HepG2 (cell line): Measurements from ENCODE around the gene PCNX1. TPM values are rescaled to one million over a fixed set of nuclear protein-coding genes. Genes with fewer than 3 reads are reported as not detected.

Source experiments
- ATAC-seq: fragments of 200-7000 bp; cut with Tn5 transposase; 3 replicates; pipeline ENCODE4 v1.9.1; 2020; ENCODE audit warnings: mild to moderate bottlenecking, moderate library complexity
- BruUV-seq: library from RNA; stranded (reverse); fragments of 400-500 nt; replicated peaks from 2 replicates; lab custom pipeline; 2021; lab: Mats Ljungman, UMichigan
- CTCF ChIA-PET: fragments of 300-600 bp; formaldehyde crosslinking; extraction: SDS; loops from one replicate; lab custom pipeline; 2021; ENCODE audit warnings: low total read pairs, inconsistent platforms, low intra/inter-chr PET ratio; lab: Yijun Ruan, JAX
- POLR2A ChIA-PET: fragments of 350-600 bp; sonication (Branson Sonifier 250); formaldehyde crosslinking; loops from one replicate; lab custom pipeline; 2020; ENCODE audit warnings: antibody characterized with exemption, inconsistent platforms; lab: Yijun Ruan, JAX
- DNase-seq: peaks from one replicate; pipeline ENCODE4 v3.0.0-alpha.2; 2015; ENCODE audit warnings: low spot score
- FAIRE-seq: peaks from 3 replicates; lab custom pipeline; 2011; peaks lifted over from hg19 to GRCh38; lab: Jason Lieb, UNC
- H2AFZ ChIP-seq: one replicate; pipeline ENCODE4 v1.6.1; 2011; ENCODE audit warnings: low read length, inconsistent platforms
- H3K27ac ChIP-seq: fragments of 300-600 bp; 3 replicates; pipeline ENCODE4 v1.8.0; 2011; ENCODE audit warnings: mixed run types, mild to moderate bottlenecking, mixed read lengths, low read length, inconsistent platforms; ENCODE audit not compliant: insufficient read depth; ENCODE audit errors: extremely low read length
- H3K27me3 ChIP-seq, 2 experiments: fragments of 200-600 bp in 1 of 2; 2 replicates in 1 of 2; 3 replicates in 1 of 2; pipeline versions ENCODE4 v1.6.0 to v1.8.0; 2011; ENCODE audit warnings: low read length in 2 of 2, mild to moderate bottlenecking in 2 of 2, moderate library complexity in 2 of 2, inconsistent platforms in 1 of 2; ENCODE audit not compliant: insufficient read depth in 2 of 2, control insufficient read depth in 1 of 2
- H3K36me3 ChIP-seq, 2 experiments: fragments of 200-600 bp in 1 of 2; replicated peaks in 1 of 2; 2 replicates in 1 of 2; 3 replicates in 1 of 2; pipeline versions ENCODE4 v1.5.1 to v1.8.0; 2011; ENCODE audit warnings: low read length in 2 of 2, inconsistent platforms in 1 of 2; ENCODE audit not compliant: insufficient read depth in 2 of 2, control insufficient read depth in 1 of 2
- H3K4me1 ChIP-seq: 2 replicates; pipeline ENCODE4 v1.5.1; 2012; ENCODE audit warnings: low read length, inconsistent platforms; ENCODE audit not compliant: insufficient read depth
- H3K4me2 ChIP-seq: 2 replicates; pipeline ENCODE4 v1.6.0; 2011; ENCODE audit warnings: low read depth, low read length, inconsistent platforms
- H3K4me3 ChIP-seq, 3 experiments: fragments of 200-600 bp in 1 of 3; sonication (generic), shearing (Covaris generic) in 1 of 3; replicated peaks in 1 of 3; 2 replicates each; pipeline ENCODE4 v1.5.1; 2011 to 2016; ENCODE audit warnings: low read length in 3 of 3, inconsistent platforms in 2 of 3, low read depth in 2 of 3, mild to moderate bottlenecking in 2 of 3, control low read depth in 1 of 3, mixed read lengths in 1 of 3; ENCODE audit not compliant: insufficient read depth in 1 of 3
- H3K79me2 ChIP-seq: one replicate; pipeline ENCODE4 v1.6.1; 2011; ENCODE audit warnings: low read length, inconsistent platforms; ENCODE audit not compliant: insufficient read depth
- H3K9ac ChIP-seq: 2 replicates; pipeline ENCODE4 v1.6.0; 2011; ENCODE audit warnings: mild to moderate bottlenecking, low read depth, low read length, inconsistent platforms; ENCODE audit not compliant: insufficient read depth
- H3K9me3 ChIP-seq: 2 replicates; pipeline ENCODE4 v1.5.1; 2012; ENCODE audit warnings: mild to moderate bottlenecking, low read length
- H4K20me1 ChIP-seq: 2 replicates; pipeline ENCODE4 v1.6.0; 2011; ENCODE audit warnings: inconsistent platforms, mild to moderate bottlenecking, low read length, moderate library complexity; ENCODE audit not compliant: insufficient read depth
- ARID3A ChIP-seq: IDR thresholded peaks from 2 replicates; pipeline ENCODE4 v1.6.1; 2012; ENCODE audit warnings: low read depth, low read length, improper control_type of control experiment
- CBX1 ChIP-seq: IDR thresholded peaks from one replicate; pipeline ENCODE4 v1.6.1; 2016; ENCODE audit warnings: antibody characterized with exemption, low read depth
- NFE2 ChIP-seq: sonication (generic); formaldehyde crosslinking; IDR thresholded peaks from 2 replicates; pipeline ENCODE4 v1.4.0; 2020; ENCODE audit warnings: missing genetic modification reagents
- NFIB ChIP-seq: sonication (generic); formaldehyde crosslinking; IDR thresholded peaks from 2 replicates; pipeline ENCODE4 v1.9.0; 2021; ENCODE audit warnings: missing genetic modification reagents, mild to moderate bottlenecking, borderline replicate concordance
- POLR2A ChIP-seq, 2 experiments: IDR thresholded peaks; 2 replicates each; pipeline ENCODE4 v1.6.1; 2011; ENCODE audit warnings: low read depth in 2 of 2, low read length in 2 of 2, mild to moderate bottlenecking in 1 of 2, moderate library complexity in 1 of 2; ENCODE audit not compliant: insufficient read depth in 1 of 2
- PRPF4 ChIP-seq: fragments of 200-400 bp; formaldehyde crosslinking; IDR thresholded peaks from 2 replicates; pipeline ENCODE4 v1.6.1; 2016; ENCODE audit warnings: low read length, low read depth; ENCODE audit not compliant: poor library complexity, severe bottlenecking
- SMAD1 ChIP-seq: sonication (generic); formaldehyde crosslinking; IDR thresholded peaks from 2 replicates; pipeline ENCODE4 v1.4.0; 2020; ENCODE audit warnings: missing genetic modification reagents, low read depth, mild to moderate bottlenecking, borderline replicate concordance
- TEAD3 ChIP-seq: optimal IDR thresholded peaks from 2 replicates; pipeline ENCODE3; 2016; ENCODE audit warnings: borderline replicate concordance
- TOE1 ChIP-seq: sonication (generic); formaldehyde crosslinking; IDR thresholded peaks from 2 replicates; pipeline ENCODE4 v1.4.0; 2020; ENCODE audit warnings: mild to moderate bottlenecking, missing genetic modification reagents
- ZNF451 ChIP-seq: sonication (generic); formaldehyde crosslinking; IDR thresholded peaks from 2 replicates; pipeline ENCODE4 v1.5.0; 2020; ENCODE audit warnings: mild to moderate bottlenecking, missing genetic modification reagents
- ZNF660 ChIP-seq: sonication (generic); formaldehyde crosslinking; IDR thresholded peaks from 2 replicates; pipeline ENCODE4 v1.5.1; 2020; ENCODE audit warnings: mild to moderate bottlenecking, low read depth, missing genetic modification reagents, borderline replicate concordance
- ZNF841 ChIP-seq: sonication (generic); formaldehyde crosslinking; IDR thresholded peaks from 2 replicates; pipeline ENCODE4 v1.8.1; 2023; ENCODE audit warnings: missing genetic modification reagents, borderline replicate concordance
- ZUFSP ChIP-seq: sonication (generic); formaldehyde crosslinking; IDR thresholded peaks from 2 replicates; pipeline ENCODE4 v1.9.0; 2021; ENCODE audit warnings: missing genetic modification reagents, mild to moderate bottlenecking, borderline replicate concordance
- WGBS: methylation state at CpG from one replicate; pipeline ENCODE4 v1.1.6; 2017; ENCODE audit warnings: low lambda C conversion rate; 5-methylcytosine and 5-hydroxymethylcytosine counted together
- in situ Hi-C: cut with HindIII; loops from 2 replicates; pipeline ENCODE4 v1.10.0; 2017; ENCODE audit warnings: low pct_unique_long_range_greater_than_20kb; ENCODE audit not compliant: extremely low pct_ligation_motif_present
- intact Hi-C: fragments of 100-400 bp; cut with micrococcal nuclease; formaldehyde crosslinking; loops from one replicate; pipeline ENCODE4 v1.10.0; 2022; ENCODE audit not compliant: unreplicated experiment
- polyA plus RNA-seq, 8 experiments: library from polyadenylated mRNA; depleted of rRNA in 3 of 8; stranded (reverse) in 7 of 8; unstranded in 1 of 8; fragments of >200 nt; fragmentation: Illumina TruSeq in 4 of 8; extraction: Trizol in 4 of 8; gene quantifications; 2 replicates each; pipeline versions ENCODE4 v1.2.1 to v1.2.3, GENCODE V29; 2011 to 2016; ENCODE audit warnings: low read depth in 4 of 8, missing spikeins in 1 of 8, mixed read lengths in 1 of 8; ENCODE audit not compliant: insufficient read depth in 1 of 8
- total RNA-seq, 5 experiments: library from RNA; depleted of rRNA; stranded (reverse); fragments of >200 nt; fragmentation: Illumina TruSeq; extraction: Trizol; gene quantifications; 2 replicates each; pipeline ENCODE4 v1.2.3, GENCODE V29; 2016; ENCODE audit warnings: low read depth in 1 of 5
- TF ChIP-seq, protein P1 (sequence below): sonication (generic); formaldehyde crosslinking; IDR thresholded peaks from 2 replicates; pipeline ENCODE4 v1.5.1; 2020; ENCODE audit warnings: missing genetic modification reagents, mild to moderate bottlenecking, borderline replicate concordance

PCNX1 gene
- total and polyA plus RNA-seq, 2 of the 13 experiments (the other 11 are each of a cell fraction or from before 2014, with no cell fraction given): 24.9 to 30.3 TPM

DNA sequence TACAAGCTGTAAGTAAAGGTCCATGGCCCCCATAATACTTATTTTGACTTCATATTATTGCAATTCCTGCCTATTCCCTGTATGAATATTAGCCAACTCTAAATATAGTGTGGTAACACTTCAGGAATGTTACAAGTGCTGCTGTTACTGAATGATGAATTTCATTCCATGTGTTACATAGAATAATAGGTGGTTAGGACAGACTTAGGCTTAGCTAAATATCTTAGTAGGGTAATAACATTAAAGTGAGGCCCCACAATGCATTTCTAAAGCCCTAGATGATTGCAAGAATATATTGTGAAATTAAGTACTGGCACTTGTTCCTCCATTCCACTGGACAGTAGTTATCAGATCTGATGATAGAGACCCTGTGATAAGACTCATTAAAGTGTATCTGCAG, 182.7 kb downstream of the PCNX1 start (continued):
- no peak for TF ChIP-seq ZUFSP (CRISPR knock-in tag)
- TF ChIP-seq PRPF4: no peak
- TF ChIP-seq ZNF841: no peak

- FAIRE-seq (no peak), ATAC-seq (no peak), DNase-seq (no peak)
- H3K27me3 ChIP-seq: no peaks in the 10 kb centered on the region
- in situ Hi-C loops: no loop called here
- peaks cover 0 to 20% of the 10 kb centered on the region in 2 experiments; a peak in 3 of 5 replicates for H3K36me3 ChIP-seq
- BruUV-seq: no TSS peak
- intact Hi-C loops: no loop called here
- no peaks in the 10 kb centered on the region for H3K9me3 ChIP-seq
- H3K9ac ChIP-seq: no peak overlapping the region
- TF ChIP-seq NFIB (CRISPR knock-in tag) (no peak), TEAD3 (CRISPR knock-in tag) (no peak), ZNF660 (no peak), POLR2A (IDR thresholded peaks at IDR 0.05; ENCODE audit: insufficient read depth in 1 of 2, low read depth in 2 of 2, low read length in 2 of 2) (no peak), NFE2 (CRISPR knock-in tag) (no peak), SMAD1 (CRISPR knock-in tag) (no peak), TOE1 (CRISPR knock-in tag) (no peak), CBX1 (no peak), ARID3A (no peak), ZNF451 (CRISPR knock-in tag) (no peak)
- TF ChIP-seq, protein P1, sequence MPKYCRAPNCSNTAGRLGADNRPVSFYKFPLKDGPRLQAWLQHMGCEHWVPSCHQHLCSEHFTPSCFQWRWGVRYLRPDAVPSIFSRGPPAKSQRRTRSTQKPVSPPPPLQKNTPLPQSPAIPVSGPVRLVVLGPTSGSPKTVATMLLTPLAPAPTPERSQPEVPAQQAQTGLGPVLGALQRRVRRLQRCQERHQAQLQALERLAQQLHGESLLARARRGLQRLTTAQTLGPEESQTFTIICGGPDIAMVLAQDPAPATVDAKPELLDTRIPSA (CRISPR knock-in tag): no peak
- ChIA-PET POLR2A (no interaction called here), CTCF (no interaction called here)
- H3K27ac ChIP-seq: no peak overlapping the region
- no peak overlapping the region for H2AFZ ChIP-seq
- H3K4me3 ChIP-seq: no peak overlapping the region
- H3K79me2 ChIP-seq: no peaks in the 10 kb centered on the region
- no peaks in the 10 kb centered on the region for H3K4me1 ChIP-seq
- no peak overlapping the region for H3K4me2 ChIP-seq
- 95% methylated on average over 5 of the region's 5 CpGs for WGBS
- H4K20me1 ChIP-seq: no peaks in the 10 kb centered on the region
Measured at GRCh38 chr14:71094722-71095121, 187.5 kb downstream of the PCNX1 start.
